Liver (tissue), 9 donors: ENCODE measurements around the gene FRMD6. TPM values are rescaled to one million over a fixed set of nuclear protein-coding genes. Genes with fewer than 3 reads are reported as not detected.

Experiments
- DNase-seq: peaks from one replicate; pipeline ENCODE4 v3.0.0-alpha.2; 2017; ENCODE audit warnings: low spot score
- H3K27ac ChIP-seq, 2 donors: one replicate each; pipeline ENCODE4 v1.7.0; 2013; ENCODE audit warnings: inconsistent platforms in 2 of 2, low read length in 2 of 2, control low read depth in 1 of 2, low read depth in 1 of 2, mild to moderate bottlenecking in 1 of 2
- H3K27me3 ChIP-seq, 4 donors: one replicate each; pipeline versions ENCODE4 v1.6.1 to v1.7.0; 2013; ENCODE audit warnings: low read length in 3 of 4, inconsistent platforms in 1 of 4, mild to moderate bottlenecking in 1 of 4, moderate library complexity in 1 of 4; ENCODE audit not compliant: control insufficient read depth in 4 of 4, insufficient read depth in 4 of 4
- H3K36me3 ChIP-seq, 4 donors: one replicate each; pipeline versions ENCODE4 v1.6.1 to v1.7.0; 2013; ENCODE audit warnings: low read length in 3 of 4, mild to moderate bottlenecking in 3 of 4, low read depth in 1 of 4, moderate library complexity in 1 of 4; ENCODE audit not compliant: control insufficient read depth in 4 of 4, insufficient read depth in 3 of 4
- H3K4me1 ChIP-seq, 4 donors: one replicate each; pipeline versions ENCODE4 v1.6.1 to v1.7.0; 2013; ENCODE audit warnings: low read length in 3 of 4, mild to moderate bottlenecking in 3 of 4, moderate library complexity in 1 of 4; ENCODE audit not compliant: control insufficient read depth in 4 of 4, insufficient read depth in 4 of 4
- H3K4me3 ChIP-seq, 3 donors: one replicate each; pipeline versions ENCODE4 v1.6.1 to v1.7.0; 2013; ENCODE audit warnings: low read length in 3 of 3, control low read depth in 1 of 3, low read depth in 1 of 3, mild to moderate bottlenecking in 1 of 3
- H3K9ac ChIP-seq, 2 donors: one replicate each; pipeline ENCODE4 v1.7.0; 2013; ENCODE audit warnings: low read length in 2 of 2, mild to moderate bottlenecking in 2 of 2, moderate library complexity in 2 of 2, control low read depth in 1 of 2, low read depth in 1 of 2
- H3K9me3 ChIP-seq, 4 donors: one replicate each; pipeline versions ENCODE4 v1.6.1 to v1.7.0; 2013; ENCODE audit warnings: low read length in 3 of 4; ENCODE audit not compliant: control insufficient read depth in 4 of 4
- CTCF ChIP-seq: fragments of 150-350 bp; IDR thresholded peaks from 2 replicates; pipeline ENCODE4 v1.5.1; 2017; ENCODE audit warnings: improper control_type of control experiment, low read depth, low read length; ENCODE audit not compliant: missing input control
- EGR1 ChIP-seq, 2 donors: IDR thresholded peaks; 2 replicates each; pipeline ENCODE4 v1.6.1; 2016 to 2018; ENCODE audit warnings: antibody characterized with exemption in 2 of 2, low read depth in 2 of 2
- FOXA1 ChIP-seq: IDR thresholded peaks from 2 replicates; pipeline ENCODE4 v1.6.1; 2016; ENCODE audit warnings: antibody characterized with exemption
- FOXA2 ChIP-seq: IDR thresholded peaks from 2 replicates; pipeline ENCODE4 v1.6.1; 2016; ENCODE audit warnings: antibody characterized with exemption
- GABPA ChIP-seq, 2 donors: IDR thresholded peaks in 1 of 2; conservative IDR thresholded peaks in 1 of 2; 2 replicates each; pipeline ENCODE4 v1.6.1; 2016; ENCODE audit warnings: antibody characterized with exemption in 2 of 2, mild to moderate bottlenecking in 1 of 2, moderate library complexity in 1 of 2
- HNF4A ChIP-seq, 2 donors: conservative IDR thresholded peaks; 2 replicates each; pipeline ENCODE4 v1.6.1; 2016; ENCODE audit warnings: antibody characterized with exemption in 2 of 2, mild to moderate bottlenecking in 2 of 2
- HNF4G ChIP-seq: IDR thresholded peaks from 2 replicates; pipeline ENCODE4 v1.6.1; 2016; ENCODE audit warnings: antibody characterized with exemption
- JUND ChIP-seq, 2 donors: IDR thresholded peaks; 2 replicates each; pipeline ENCODE4 v1.6.1; 2016; ENCODE audit warnings: antibody characterized with exemption in 2 of 2
- NR2F2 ChIP-seq: IDR thresholded peaks from 2 replicates; pipeline ENCODE4 v1.6.1; 2016; ENCODE audit warnings: antibody characterized with exemption
- RAD21 ChIP-seq, 2 donors: IDR thresholded peaks; 2 replicates each; pipeline ENCODE4 v1.6.1; 2016; ENCODE audit warnings: antibody characterized with exemption in 2 of 2, mild to moderate bottlenecking in 2 of 2
- RXRA ChIP-seq, 2 donors: IDR thresholded peaks; 2 replicates each; pipeline ENCODE4 v1.6.1; 2017 to 2018; ENCODE audit warnings: antibody characterized with exemption in 2 of 2, mild to moderate bottlenecking in 1 of 2
- SP1 ChIP-seq: IDR thresholded peaks from 2 replicates; pipeline ENCODE4 v1.6.1; 2018; ENCODE audit warnings: antibody characterized with exemption, mild to moderate bottlenecking
- TAF1 ChIP-seq: conservative IDR thresholded peaks from 2 replicates; pipeline ENCODE4 v1.6.1; 2016; ENCODE audit warnings: antibody characterized with exemption, mild to moderate bottlenecking
- YY1 ChIP-seq: IDR thresholded peaks from 2 replicates; pipeline ENCODE4 v1.6.1; 2016; ENCODE audit warnings: antibody characterized with exemption, mild to moderate bottlenecking
- WGBS: extraction: QIAGEN DNeasy Blood & Tissue Kit; methylation state at CpG from one replicate; pipeline ENCODE4 v1.1.7; 2013; 5-methylcytosine and 5-hydroxymethylcytosine counted together
- polyA plus RNA-seq, 2 donors: library from polyadenylated mRNA; stranded (reverse) in 1 of 2; unstranded in 1 of 2; fragments of 200-250 nt in 1 of 2; fragments of >200 nt in 1 of 2; fragmentation: Nextera tagmentation in 1 of 2; extraction: Ambion mirVana in 1 of 2; gene quantifications; one replicate each; pipeline versions ENCODE4 v1.2.1 to v1.2.3, GENCODE V29; 2013 to 2015
- total RNA-seq, 2 donors: library from RNA; depleted of rRNA; stranded (reverse); fragments of >200 nt; gene quantifications; one replicate each; pipeline ENCODE4 v1.2.3, GENCODE V29; 2014
- TF ChIP-seq, protein P1 (sequence below): IDR thresholded peaks from 2 replicates; pipeline ENCODE4 v1.6.1; 2016; ENCODE audit warnings: antibody characterized with exemption, mild to moderate bottlenecking
- TF ChIP-seq, protein P2 (sequence below): IDR thresholded peaks from 2 replicates; pipeline ENCODE4 v1.6.1; 2016; ENCODE audit warnings: antibody characterized with exemption
- TF ChIP-seq, protein P3 (sequence below): IDR thresholded peaks from 2 replicates; pipeline ENCODE4 v1.6.1; 2016; ENCODE audit warnings: antibody characterized with exemption
- TF ChIP-seq, protein P4 (sequence below): IDR thresholded peaks from 2 replicates; pipeline ENCODE4 v1.6.1; 2016; ENCODE audit warnings: antibody characterized with exemption
- donor health status: healthy.
- donor health status: healthy.
- donor health status: healthy.
- donor health status: healthy.
- donor health status: healthy.

FRMD6 gene
- total and polyA plus RNA-seq, 4 donors, result 2.4 to 10.0 (median 3.4) TPM

GRCh38 chr14:51657762-51658161 is 6.1 kb downstream of the FRMD6 start (continued):
- TF ChIP-seq, protein P1, sequence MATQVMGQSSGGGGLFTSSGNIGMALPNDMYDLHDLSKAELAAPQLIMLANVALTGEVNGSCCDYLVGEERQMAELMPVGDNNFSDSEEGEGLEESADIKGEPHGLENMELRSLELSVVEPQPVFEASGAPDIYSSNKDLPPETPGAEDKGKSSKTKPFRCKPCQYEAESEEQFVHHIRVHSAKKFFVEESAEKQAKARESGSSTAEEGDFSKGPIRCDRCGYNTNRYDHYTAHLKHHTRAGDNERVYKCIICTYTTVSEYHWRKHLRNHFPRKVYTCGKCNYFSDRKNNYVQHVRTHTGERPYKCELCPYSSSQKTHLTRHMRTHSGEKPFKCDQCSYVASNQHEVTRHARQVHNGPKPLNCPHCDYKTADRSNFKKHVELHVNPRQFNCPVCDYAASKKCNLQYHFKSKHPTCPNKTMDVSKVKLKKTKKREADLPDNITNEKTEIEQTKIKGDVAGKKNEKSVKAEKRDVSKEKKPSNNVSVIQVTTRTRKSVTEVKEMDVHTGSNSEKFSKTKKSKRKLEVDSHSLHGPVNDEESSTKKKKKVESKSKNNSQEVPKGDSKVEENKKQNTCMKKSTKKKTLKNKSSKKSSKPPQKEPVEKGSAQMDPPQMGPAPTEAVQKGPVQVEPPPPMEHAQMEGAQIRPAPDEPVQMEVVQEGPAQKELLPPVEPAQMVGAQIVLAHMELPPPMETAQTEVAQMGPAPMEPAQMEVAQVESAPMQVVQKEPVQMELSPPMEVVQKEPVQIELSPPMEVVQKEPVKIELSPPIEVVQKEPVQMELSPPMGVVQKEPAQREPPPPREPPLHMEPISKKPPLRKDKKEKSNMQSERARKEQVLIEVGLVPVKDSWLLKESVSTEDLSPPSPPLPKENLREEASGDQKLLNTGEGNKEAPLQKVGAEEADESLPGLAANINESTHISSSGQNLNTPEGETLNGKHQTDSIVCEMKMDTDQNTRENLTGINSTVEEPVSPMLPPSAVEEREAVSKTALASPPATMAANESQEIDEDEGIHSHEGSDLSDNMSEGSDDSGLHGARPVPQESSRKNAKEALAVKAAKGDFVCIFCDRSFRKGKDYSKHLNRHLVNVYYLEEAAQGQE, result no peak
- no peak for TF ChIP-seq FOXA2
- TF ChIP-seq NR2F2, result no peak

- Histone ChIP-seq H3K4me3 (no peak overlapping the region), H3K9me3 (no peaks in the 10 kb centered on the region), H3K27ac (no peak overlapping the region), H3K36me3 (peaks cover 0 to 1% (median 0%) of the 10 kb centered on the region in 4 donors), H3K9ac (no peak overlapping the region), H3K4me1 (no peaks in the 10 kb centered on the region), H3K27me3 (no peaks in the 10 kb centered on the region)
- no peak for DNase-seq
- TF ChIP-seq HNF4G (no peak), RXRA (IDR thresholded peaks at IDR 0.05) (no peak), RAD21 (IDR thresholded peaks at IDR 0.05) (no peak), EGR1 (IDR thresholded peaks at IDR 0.05; ENCODE audit: low read depth in 2 of 2) (no peak), TAF1 (no peak), NR2F2 (no peak), SP1 (no peak), JUND (IDR thresholded peaks at IDR 0.05) (no peak), CTCF (no peak), GABPA (IDR thresholded peaks at IDR 0.05 in 1 of 2, conservative IDR thresholded peaks at IDR 0.05 in 1 of 2) (no peak), HNF4A (conservative IDR thresholded peaks at IDR 0.05) (no peak), YY1 (no peak), FOXA2 (no peak), FOXA1 (no peak)
- TF ChIP-seq, protein P2, sequence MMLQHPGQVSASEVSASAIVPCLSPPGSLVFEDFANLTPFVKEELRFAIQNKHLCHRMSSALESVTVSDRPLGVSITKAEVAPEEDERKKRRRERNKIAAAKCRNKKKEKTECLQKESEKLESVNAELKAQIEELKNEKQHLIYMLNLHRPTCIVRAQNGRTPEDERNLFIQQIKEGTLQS, result no peak
- TF ChIP-seq, protein P1, result no peak
- TF ChIP-seq, protein P3, sequence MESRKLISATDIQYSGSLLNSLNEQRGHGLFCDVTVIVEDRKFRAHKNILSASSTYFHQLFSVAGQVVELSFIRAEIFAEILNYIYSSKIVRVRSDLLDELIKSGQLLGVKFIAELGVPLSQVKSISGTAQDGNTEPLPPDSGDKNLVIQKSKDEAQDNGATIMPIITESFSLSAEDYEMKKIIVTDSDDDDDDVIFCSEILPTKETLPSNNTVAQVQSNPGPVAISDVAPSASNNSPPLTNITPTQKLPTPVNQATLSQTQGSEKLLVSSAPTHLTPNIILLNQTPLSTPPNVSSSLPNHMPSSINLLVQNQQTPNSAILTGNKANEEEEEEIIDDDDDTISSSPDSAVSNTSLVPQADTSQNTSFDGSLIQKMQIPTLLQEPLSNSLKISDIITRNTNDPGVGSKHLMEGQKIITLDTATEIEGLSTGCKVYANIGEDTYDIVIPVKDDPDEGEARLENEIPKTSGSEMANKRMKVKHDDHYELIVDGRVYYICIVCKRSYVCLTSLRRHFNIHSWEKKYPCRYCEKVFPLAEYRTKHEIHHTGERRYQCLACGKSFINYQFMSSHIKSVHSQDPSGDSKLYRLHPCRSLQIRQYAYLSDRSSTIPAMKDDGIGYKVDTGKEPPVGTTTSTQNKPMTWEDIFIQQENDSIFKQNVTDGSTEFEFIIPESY, result no peak
- TF ChIP-seq, protein P4, sequence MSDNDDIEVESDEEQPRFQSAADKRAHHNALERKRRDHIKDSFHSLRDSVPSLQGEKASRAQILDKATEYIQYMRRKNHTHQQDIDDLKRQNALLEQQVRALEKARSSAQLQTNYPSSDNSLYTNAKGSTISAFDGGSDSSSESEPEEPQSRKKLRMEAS, result no peak
- 84% methylated on average over 6 of the region's 6 CpGs for WGBS
These were observed 6.9 kb downstream of the FRMD6 start for GRCh38 chr14:51658441-51659173.
